Peyer's patch (tissue), 4 donors: ENCODE measurements around the gene IGSF11.

Experiments
- POLR2A ChIP-seq, 2 donors: fragments of 450-650 bp; IDR thresholded peaks; one replicate each; pipeline ENCODE4 v1.5.1; 2017; ENCODE audit warnings: antibody characterized with exemption in 2 of 2, mild to moderate bottlenecking in 2 of 2, moderate library complexity in 2 of 2
- TF ChIP-seq, protein P1 (sequence below), 6 experiments: fragments of 450-650 bp in 4 of 6; fragments of 200-600 bp in 2 of 6; sonication (generic) in 1 of 6; IDR thresholded peaks; one replicate each; pipeline ENCODE4 v1.5.1; 2017 to 2019; ENCODE audit warnings: antibody characterized with exemption in 6 of 6, mild to moderate bottlenecking in 3 of 6, moderate library complexity in 1 of 6

DNA sequence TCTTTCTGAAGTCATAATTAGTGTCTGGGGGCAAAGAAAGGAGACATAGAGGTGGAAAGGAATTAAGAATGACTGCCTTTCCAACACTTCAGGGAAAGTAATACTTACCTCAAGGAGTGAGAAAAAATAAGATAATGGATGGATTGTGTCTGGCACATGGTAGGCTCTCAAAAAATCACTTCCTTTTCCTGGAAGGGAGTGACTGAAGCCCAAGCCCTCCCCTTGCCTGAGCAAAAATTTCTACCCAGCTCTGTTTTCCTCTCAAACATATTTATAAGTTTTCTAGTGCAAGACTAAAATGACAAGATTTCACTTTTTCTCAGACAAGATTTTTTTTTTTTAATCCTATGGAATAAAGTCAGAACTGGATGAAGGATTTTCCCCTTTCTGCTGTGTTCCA, 145.0 kb downstream of the IGSF11 start:
- TF ChIP-seq, protein P1, sequence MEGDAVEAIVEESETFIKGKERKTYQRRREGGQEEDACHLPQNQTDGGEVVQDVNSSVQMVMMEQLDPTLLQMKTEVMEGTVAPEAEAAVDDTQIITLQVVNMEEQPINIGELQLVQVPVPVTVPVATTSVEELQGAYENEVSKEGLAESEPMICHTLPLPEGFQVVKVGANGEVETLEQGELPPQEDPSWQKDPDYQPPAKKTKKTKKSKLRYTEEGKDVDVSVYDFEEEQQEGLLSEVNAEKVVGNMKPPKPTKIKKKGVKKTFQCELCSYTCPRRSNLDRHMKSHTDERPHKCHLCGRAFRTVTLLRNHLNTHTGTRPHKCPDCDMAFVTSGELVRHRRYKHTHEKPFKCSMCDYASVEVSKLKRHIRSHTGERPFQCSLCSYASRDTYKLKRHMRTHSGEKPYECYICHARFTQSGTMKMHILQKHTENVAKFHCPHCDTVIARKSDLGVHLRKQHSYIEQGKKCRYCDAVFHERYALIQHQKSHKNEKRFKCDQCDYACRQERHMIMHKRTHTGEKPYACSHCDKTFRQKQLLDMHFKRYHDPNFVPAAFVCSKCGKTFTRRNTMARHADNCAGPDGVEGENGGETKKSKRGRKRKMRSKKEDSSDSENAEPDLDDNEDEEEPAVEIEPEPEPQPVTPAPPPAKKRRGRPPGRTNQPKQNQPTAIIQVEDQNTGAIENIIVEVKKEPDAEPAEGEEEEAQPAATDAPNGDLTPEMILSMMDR (IDR thresholded peaks at IDR 0.05), result no peak
- no peak for TF ChIP-seq POLR2A (IDR thresholded peaks at IDR 0.05)
